ENCODE data around the gene GCSAM. TPM values are rescaled to one million over a fixed set of nuclear protein-coding genes. Genes with fewer than 3 reads are reported as not detected.

GCSAM gene
- total RNA-seq, 1 donor from 2014 or later = 0.52 TPM

DNA sequence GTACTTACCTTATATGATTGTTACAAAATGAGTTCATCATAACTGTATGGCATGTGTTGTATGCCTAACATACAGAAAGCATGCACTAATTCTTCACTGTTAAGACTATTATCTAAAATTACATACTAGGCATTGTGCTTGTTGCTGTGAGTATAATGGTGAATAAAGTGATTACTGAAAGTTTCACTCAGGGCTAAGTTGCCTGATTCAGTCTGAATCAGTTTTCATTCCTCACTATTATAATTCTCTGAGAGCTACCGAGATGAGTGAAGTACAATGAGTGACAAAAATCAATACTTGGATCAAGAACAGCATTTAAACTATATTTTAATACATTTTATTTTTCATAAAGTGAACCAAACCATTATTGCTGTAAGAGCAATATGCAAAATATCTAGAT is 7.5 kb upstream of the GCSAM start:
- H3K27me3 ChIP-seq (ENCODE audit: control insufficient read depth in 3 of 3, insufficient read depth in 3 of 3, low read length in 3 of 3) = no peaks in the 10 kb centered on the region
- no peak overlapping the region for H3K4me3 ChIP-seq (ENCODE audit: low read length in 3 of 3)
- no peaks in the 10 kb centered on the region for H3K36me3 ChIP-seq (ENCODE audit: control insufficient read depth in 3 of 3, insufficient read depth in 3 of 3, low read length in 3 of 3)
- H3K9me3 ChIP-seq (ENCODE audit: control insufficient read depth in 3 of 3, low read length in 3 of 3) = no peaks in the 10 kb centered on the region
- H3K9ac ChIP-seq (ENCODE audit: low read depth in 1 of 3, low read length in 3 of 3) = no peak overlapping the region
- H3K4me1 ChIP-seq (ENCODE audit: control insufficient read depth in 3 of 3, insufficient read depth in 3 of 3, low read length in 3 of 3) = peaks cover 0 to 2% (median 0%) of the 10 kb centered on the region in 3 donors
- no peak overlapping the region for H3K27ac ChIP-seq (ENCODE audit: low read depth, low read length)

GRCh38 chr3:112138219-112138969 is 5.3 kb upstream of the GCSAM start:
- Histone ChIP-seq H3K4me3 (ENCODE audit: low read length in 3 of 3) (no peak overlapping the region), H3K27ac (ENCODE audit: low read depth, low read length) (no peak overlapping the region), H3K4me1 (ENCODE audit: control insufficient read depth in 3 of 3, insufficient read depth in 3 of 3, low read length in 3 of 3) (peaks cover 0 to 2% (median 0%) of the 10 kb centered on the region in 3 donors), H3K36me3 (ENCODE audit: control insufficient read depth in 3 of 3, insufficient read depth in 3 of 3, low read length in 3 of 3) (no peaks in the 10 kb centered on the region), H3K9ac (ENCODE audit: low read depth in 1 of 3, low read length in 3 of 3) (no peak overlapping the region), H3K9me3 (ENCODE audit: control insufficient read depth in 3 of 3, low read length in 3 of 3) (no peaks in the 10 kb centered on the region), H3K27me3 (ENCODE audit: control insufficient read depth in 3 of 3, insufficient read depth in 3 of 3, low read length in 3 of 3) (no peaks in the 10 kb centered on the region)

DNA sequence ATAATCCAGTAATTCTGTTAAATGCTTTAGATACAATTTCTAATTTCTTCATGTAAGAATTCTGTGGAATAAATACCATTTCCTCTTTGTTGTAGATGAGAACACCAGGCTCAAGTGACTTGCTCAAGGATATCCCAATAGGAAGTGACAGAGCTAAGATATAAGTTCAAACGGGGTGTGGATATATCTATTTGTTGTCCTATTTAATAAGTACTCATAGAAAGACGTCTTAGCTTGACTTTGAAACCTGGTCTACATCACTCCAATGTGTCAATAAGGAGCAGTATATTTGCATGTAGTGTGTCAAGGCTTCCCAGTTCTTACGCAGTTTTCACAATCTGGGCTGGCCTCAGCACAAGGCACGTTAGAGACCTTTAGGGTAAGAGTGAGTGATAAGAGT is 4.7 kb upstream of the GCSAM start:
- H3K4me1 ChIP-seq (ENCODE audit: control insufficient read depth in 3 of 3, insufficient read depth in 3 of 3, low read length in 3 of 3) = peaks cover 0 to 5% (median 0%) of the 10 kb centered on the region in 3 donors
- H3K27ac ChIP-seq (ENCODE audit: low read depth, low read length) = no peak overlapping the region
- H3K4me3 ChIP-seq (ENCODE audit: low read length in 3 of 3) = no peak overlapping the region
- H3K36me3 ChIP-seq (ENCODE audit: control insufficient read depth in 3 of 3, insufficient read depth in 3 of 3, low read length in 3 of 3) = no peaks in the 10 kb centered on the region
- H3K27me3 ChIP-seq (ENCODE audit: control insufficient read depth in 3 of 3, insufficient read depth in 3 of 3, low read length in 3 of 3) = no peaks in the 10 kb centered on the region
- H3K9ac ChIP-seq (ENCODE audit: low read depth in 1 of 3, low read length in 3 of 3) = no peak overlapping the region
- H3K9me3 ChIP-seq (ENCODE audit: control insufficient read depth in 3 of 3, low read length in 3 of 3) = no peaks in the 10 kb centered on the region

GRCh38 chr3:112136959-112137693 is 4.1 kb upstream of the GCSAM start:
- Histone ChIP-seq H3K27me3 (ENCODE audit: control insufficient read depth in 3 of 3, insufficient read depth in 3 of 3, low read length in 3 of 3) (no peaks in the 10 kb centered on the region), H3K9me3 (ENCODE audit: control insufficient read depth in 3 of 3, low read length in 3 of 3) (no peaks in the 10 kb centered on the region), H3K4me1 (ENCODE audit: control insufficient read depth in 3 of 3, insufficient read depth in 3 of 3, low read length in 3 of 3) (peaks cover 0 to 5% (median 0%) of the 10 kb centered on the region in 3 donors), H3K4me3 (ENCODE audit: low read length in 3 of 3) (no peak overlapping the region), H3K9ac (ENCODE audit: low read depth in 1 of 3, low read length in 3 of 3) (no peak overlapping the region), H3K36me3 (ENCODE audit: control insufficient read depth in 3 of 3, insufficient read depth in 3 of 3, low read length in 3 of 3) (no peaks in the 10 kb centered on the region), H3K27ac (ENCODE audit: low read depth, low read length) (no peak overlapping the region)

GRCh38 chr3:112136046-112136445 is 3.0 kb upstream of the GCSAM start:
- Histone ChIP-seq H3K9ac (ENCODE audit: low read depth in 1 of 3, low read length in 3 of 3) (no peak overlapping the region), H3K36me3 (ENCODE audit: control insufficient read depth in 3 of 3, insufficient read depth in 3 of 3, low read length in 3 of 3) (no peaks in the 10 kb centered on the region), H3K27ac (ENCODE audit: low read depth, low read length) (no peak overlapping the region), H3K4me3 (ENCODE audit: low read length in 3 of 3) (no peak overlapping the region), H3K27me3 (ENCODE audit: control insufficient read depth in 3 of 3, insufficient read depth in 3 of 3, low read length in 3 of 3) (no peaks in the 10 kb centered on the region), H3K4me1 (ENCODE audit: control insufficient read depth in 3 of 3, insufficient read depth in 3 of 3, low read length in 3 of 3) (peaks cover 0 to 5% (median 0%) of the 10 kb centered on the region in 3 donors), H3K9me3 (ENCODE audit: control insufficient read depth in 3 of 3, low read length in 3 of 3) (no peaks in the 10 kb centered on the region)

GRCh38 chr3:112134335-112135124 is 1.5 kb upstream of the GCSAM start:
- H3K9me3 ChIP-seq (ENCODE audit: control insufficient read depth in 3 of 3, low read length in 3 of 3) = no peaks in the 10 kb centered on the region
- H3K36me3 ChIP-seq (ENCODE audit: control insufficient read depth in 3 of 3, insufficient read depth in 3 of 3, low read length in 3 of 3) = no peaks in the 10 kb centered on the region
- no peak overlapping the region for H3K9ac ChIP-seq (ENCODE audit: low read depth in 1 of 3, low read length in 3 of 3)
- no peak overlapping the region for H3K27ac ChIP-seq (ENCODE audit: low read depth, low read length)
- peaks cover 0 to 5% (median 0%) of the 10 kb centered on the region in 3 donors for H3K4me1 ChIP-seq (ENCODE audit: control insufficient read depth in 3 of 3, insufficient read depth in 3 of 3, low read length in 3 of 3)
- no peaks in the 10 kb centered on the region for H3K27me3 ChIP-seq (ENCODE audit: control insufficient read depth in 3 of 3, insufficient read depth in 3 of 3, low read length in 3 of 3)
- H3K4me3 ChIP-seq (ENCODE audit: low read length in 3 of 3) = no peak overlapping the region

DNA sequence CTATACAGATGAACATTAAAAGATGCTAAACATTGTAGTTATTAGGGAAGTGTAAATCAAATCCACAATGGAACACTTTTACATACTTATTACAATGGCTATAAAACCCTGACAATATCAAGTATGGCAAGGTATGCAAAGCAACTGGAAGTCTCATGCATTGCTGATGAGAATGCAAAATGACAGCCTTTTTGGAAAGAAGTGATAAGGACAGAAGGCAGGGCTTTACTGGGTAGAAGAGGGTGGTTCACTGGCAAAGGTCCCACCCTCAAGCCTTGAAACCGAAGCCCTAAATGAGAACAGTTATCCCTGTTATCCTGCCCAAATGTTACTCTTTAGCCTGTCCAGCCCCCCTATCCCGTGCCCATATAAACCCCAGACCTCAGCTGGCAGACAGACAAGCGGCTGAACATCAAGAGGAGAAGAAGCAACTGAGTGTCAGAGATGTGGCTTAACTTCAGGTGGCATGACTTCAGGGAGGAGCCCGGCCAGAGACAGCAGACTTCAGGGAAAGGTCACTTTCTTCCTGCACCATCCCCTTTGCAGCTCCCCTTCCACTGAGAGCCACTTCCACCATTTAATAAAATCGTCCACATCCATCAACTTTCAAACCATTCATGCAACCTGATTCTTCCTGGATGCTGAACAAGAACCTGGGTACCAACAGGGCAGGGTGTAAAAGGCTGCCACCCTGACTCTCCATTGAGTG is 732 bp upstream of the GCSAM start:
- Histone ChIP-seq H3K4me1 (ENCODE audit: control insufficient read depth in 3 of 3, insufficient read depth in 3 of 3, low read length in 3 of 3) (peaks cover 0 to 5% (median 0%) of the 10 kb centered on the region in 3 donors), H3K27me3 (ENCODE audit: control insufficient read depth in 3 of 3, insufficient read depth in 3 of 3, low read length in 3 of 3) (no peaks in the 10 kb centered on the region), H3K9ac (ENCODE audit: low read depth in 1 of 3, low read length in 3 of 3) (no peak overlapping the region), H3K4me3 (ENCODE audit: low read length in 3 of 3) (no peak overlapping the region), H3K9me3 (ENCODE audit: control insufficient read depth in 3 of 3, low read length in 3 of 3) (no peaks in the 10 kb centered on the region), H3K27ac (ENCODE audit: low read depth, low read length) (no peak overlapping the region), H3K36me3 (ENCODE audit: control insufficient read depth in 3 of 3, insufficient read depth in 3 of 3, low read length in 3 of 3) (no peaks in the 10 kb centered on the region)

DNA sequence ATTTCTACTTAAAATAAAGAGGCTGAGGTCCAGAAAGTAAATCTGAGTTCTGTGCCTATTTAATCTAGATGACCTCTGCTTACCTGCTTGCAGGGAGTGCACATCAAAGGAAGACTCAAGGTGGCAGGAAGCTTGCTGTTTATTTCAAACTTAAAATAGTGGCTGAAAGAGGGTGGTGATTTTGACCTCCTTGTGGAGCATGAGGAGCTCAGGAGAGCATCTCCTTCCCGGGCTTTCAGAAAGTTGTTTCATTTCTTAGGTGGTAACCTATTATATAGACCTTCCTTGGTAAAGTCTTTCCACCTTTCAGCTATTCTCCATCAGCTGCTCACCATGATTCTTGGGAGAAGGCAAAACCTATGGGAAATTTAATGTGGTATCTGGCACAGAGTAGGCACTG is 494 bp downstream of the GCSAM start:
- Histone ChIP-seq H3K4me1 (ENCODE audit: control insufficient read depth in 3 of 3, insufficient read depth in 3 of 3, low read length in 3 of 3) (peaks cover 0 to 5% (median 0%) of the 10 kb centered on the region in 3 donors), H3K27me3 (ENCODE audit: control insufficient read depth in 3 of 3, insufficient read depth in 3 of 3, low read length in 3 of 3) (no peaks in the 10 kb centered on the region), H3K9me3 (ENCODE audit: control insufficient read depth in 3 of 3, low read length in 3 of 3) (no peaks in the 10 kb centered on the region), H3K36me3 (ENCODE audit: control insufficient read depth in 3 of 3, insufficient read depth in 3 of 3, low read length in 3 of 3) (no peaks in the 10 kb centered on the region), H3K9ac (ENCODE audit: low read depth in 1 of 3, low read length in 3 of 3) (no peak overlapping the region), H3K4me3 (ENCODE audit: low read length in 3 of 3) (no peak overlapping the region), H3K27ac (ENCODE audit: low read depth, low read length) (no peak overlapping the region)

DNA sequence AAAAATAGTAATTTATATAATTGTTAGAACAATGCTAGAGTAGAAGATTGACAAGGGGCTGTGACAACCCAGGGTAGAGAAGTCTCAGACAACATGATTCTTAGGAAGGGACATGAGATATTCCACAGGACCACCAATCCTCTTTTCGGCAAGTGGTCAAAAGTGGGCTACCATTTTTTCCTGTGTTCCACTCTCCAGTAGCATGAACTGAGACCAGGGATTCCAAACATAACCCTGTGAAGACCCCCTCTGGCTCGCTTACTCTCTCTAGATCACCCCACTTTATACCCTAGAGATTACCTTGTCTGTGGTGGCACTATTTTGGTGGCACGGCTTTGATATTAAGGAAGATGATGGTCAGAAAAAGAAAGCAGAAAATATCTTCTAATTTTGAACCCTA is 960 bp downstream of the GCSAM start:
- no peaks in the 10 kb centered on the region for H3K36me3 ChIP-seq (ENCODE audit: control insufficient read depth in 3 of 3, insufficient read depth in 3 of 3, low read length in 3 of 3)
- no peak overlapping the region for H3K4me3 ChIP-seq (ENCODE audit: low read length in 3 of 3)
- peaks cover 0 to 2% (median 0%) of the 10 kb centered on the region in 3 donors for H3K4me1 ChIP-seq (ENCODE audit: control insufficient read depth in 3 of 3, insufficient read depth in 3 of 3, low read length in 3 of 3)
- H3K27me3 ChIP-seq (ENCODE audit: control insufficient read depth in 3 of 3, insufficient read depth in 3 of 3, low read length in 3 of 3) = no peaks in the 10 kb centered on the region
- H3K27ac ChIP-seq (ENCODE audit: low read depth, low read length) = no peak overlapping the region
- no peak overlapping the region for H3K9ac ChIP-seq (ENCODE audit: low read depth in 1 of 3, low read length in 3 of 3)
- no peaks in the 10 kb centered on the region for H3K9me3 ChIP-seq (ENCODE audit: control insufficient read depth in 3 of 3, low read length in 3 of 3)
